Endometrial microvascular endothelial cells (primary cell): ENCODE data around the gene ST3GAL3. TPM values are rescaled to one million over a fixed set of nuclear protein-coding genes. Genes with fewer than 3 reads are reported as not detected.

ENCODE experiments used
- in situ Hi-C: cut with HindIII; loops from 2 replicates; pipeline ENCODE4 v1.10.0; 2017; ENCODE audit warnings: low sequenced_read_pairs, low pct_unique_long_range_greater_than_20kb; ENCODE audit errors: inconsistent ontology term
- total RNA-seq: library from RNA; depleted of rRNA; stranded (reverse); fragments of >200 nt; gene quantifications from one replicate; pipeline ENCODE4 v1.2.3, GENCODE V29; 2015; ENCODE audit errors: inconsistent ontology term

The ST3GAL3 gene
- total RNA-seq, 1 donor from 2014 or later: 9.0 TPM

DNA sequence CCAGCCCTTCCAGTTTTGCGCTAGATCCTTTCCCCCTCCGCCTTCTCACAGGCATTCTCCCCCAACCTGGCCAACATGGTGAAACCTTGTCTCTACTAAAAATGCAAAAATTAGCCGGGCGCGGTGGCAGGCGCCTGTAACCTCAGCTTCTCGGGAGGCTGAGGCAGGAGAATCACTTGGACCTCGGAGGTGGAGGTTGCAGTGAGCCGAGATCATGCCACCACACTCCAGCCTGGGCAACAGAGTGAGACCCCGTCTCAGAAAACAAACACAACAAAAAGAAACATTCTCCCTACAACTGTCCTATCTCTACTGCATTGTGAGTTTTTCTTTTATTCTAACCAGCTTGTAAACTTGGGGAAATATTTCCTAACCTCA, 126.6 kb downstream of the ST3GAL3 start:
- in situ Hi-C loops: loop anchor here (25.0 kb wide), 1 partner anchor 103 kb away; the partner anchor contains the start of genes ARTN and IPO13

- in situ Hi-C loops: loop anchor here (25.0 kb wide), 1 partner anchor 103 kb away; the partner anchor contains the start of genes ARTN and IPO13
These were observed 127.1 kb downstream of the ST3GAL3 start for GRCh38 chr1:43834280-43835081.

DNA sequence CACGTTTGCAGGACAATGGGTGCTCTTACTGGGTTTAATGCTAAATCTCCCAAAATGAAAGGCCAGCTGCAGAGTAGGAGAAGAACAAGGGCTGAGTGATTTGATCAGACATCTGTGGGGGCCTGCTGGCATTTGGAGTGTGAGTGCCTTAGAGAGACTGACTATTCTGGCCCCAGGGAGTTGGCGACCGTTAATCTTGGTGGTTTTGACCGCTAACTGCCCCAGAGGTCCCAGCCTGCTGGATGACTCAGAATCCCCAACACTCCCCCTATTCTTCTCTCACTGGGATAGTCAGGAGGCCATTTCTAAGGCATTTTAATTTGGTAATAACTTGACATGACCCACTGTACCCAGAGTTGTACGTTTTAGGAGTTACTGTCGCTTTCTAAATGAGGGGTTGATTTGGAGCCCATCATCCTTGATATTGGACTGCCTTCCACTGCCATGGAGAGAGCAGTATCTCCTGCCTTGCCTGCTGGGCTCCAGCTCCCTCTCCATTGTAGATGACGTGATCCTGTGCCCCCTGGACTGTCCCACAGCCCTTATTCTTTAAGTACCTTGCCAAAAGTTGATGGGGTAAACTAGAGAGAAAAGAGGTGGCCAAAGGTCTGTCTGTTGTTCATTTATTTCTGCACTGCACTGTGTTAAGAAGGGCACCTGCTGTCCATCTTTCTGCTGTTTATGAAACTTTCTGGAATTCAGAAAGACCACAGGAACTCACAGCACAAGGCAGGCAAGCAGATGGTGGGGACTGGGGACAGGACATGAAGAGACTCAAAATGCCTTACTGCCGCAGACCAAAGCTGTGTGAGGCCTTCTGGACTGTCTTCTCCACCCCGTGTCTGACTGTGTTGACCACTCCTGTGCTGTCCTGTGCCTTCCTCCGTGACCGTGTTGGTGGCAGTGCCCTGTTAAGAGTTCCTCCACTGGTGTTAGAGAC, 128.0 kb downstream of the ST3GAL3 start:
- in situ Hi-C loops: loop anchor here (25.0 kb wide), 1 partner anchor 102 kb away; the partner anchor contains the start of genes ARTN and IPO13

GRCh38 chr1:43836267-43836951, 129.1 kb downstream of the ST3GAL3 start:
- in situ Hi-C loops: loop anchor here (25.0 kb wide), 1 partner anchor 101 kb away; the partner anchor contains the start of genes ARTN and IPO13

- in situ Hi-C loops: loop anchor here (25.0 kb wide), 1 partner anchor 98 kb away; the partner anchor contains the start of genes ARTN and IPO13
These were observed 131.7 kb downstream of the ST3GAL3 start for GRCh38 chr1:43839056-43839455.

- in situ Hi-C loops: loop anchor here (25.0 kb wide), 1 partner anchor 96 kb away; the partner anchor contains the start of genes ARTN and IPO13
These were observed 134.2 kb downstream of the ST3GAL3 start for GRCh38 chr1:43841321-43842174.

GRCh38 chr1:43842175-43842498, 134.8 kb downstream of the ST3GAL3 start:
- in situ Hi-C loops: loop anchor here (25.0 kb wide), 1 partner anchor 95 kb away; the partner anchor contains the start of genes ARTN and IPO13

DNA sequence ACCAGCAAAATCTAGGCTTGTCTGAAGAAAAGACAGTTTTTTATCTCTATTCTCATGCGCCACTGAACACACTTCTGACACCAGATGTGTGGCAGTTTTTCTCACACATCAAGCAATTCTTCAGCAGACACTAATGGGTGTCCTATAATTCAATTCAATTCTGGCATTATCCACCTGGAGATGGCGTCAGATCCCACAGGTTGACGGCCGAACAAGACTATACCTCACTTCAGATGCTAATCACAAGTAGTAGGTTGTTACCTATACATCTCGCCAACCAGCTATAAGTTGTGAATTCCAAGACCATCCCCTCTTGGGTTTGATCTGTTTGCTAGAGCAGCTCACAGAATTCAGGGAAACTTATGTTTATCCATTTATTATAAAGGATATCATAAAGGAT, 136.3 kb downstream of the ST3GAL3 start:
- in situ Hi-C loops: loop anchor here (25.0 kb wide), 1 partner anchor 94 kb away; the partner anchor contains the start of genes ARTN and IPO13

DNA sequence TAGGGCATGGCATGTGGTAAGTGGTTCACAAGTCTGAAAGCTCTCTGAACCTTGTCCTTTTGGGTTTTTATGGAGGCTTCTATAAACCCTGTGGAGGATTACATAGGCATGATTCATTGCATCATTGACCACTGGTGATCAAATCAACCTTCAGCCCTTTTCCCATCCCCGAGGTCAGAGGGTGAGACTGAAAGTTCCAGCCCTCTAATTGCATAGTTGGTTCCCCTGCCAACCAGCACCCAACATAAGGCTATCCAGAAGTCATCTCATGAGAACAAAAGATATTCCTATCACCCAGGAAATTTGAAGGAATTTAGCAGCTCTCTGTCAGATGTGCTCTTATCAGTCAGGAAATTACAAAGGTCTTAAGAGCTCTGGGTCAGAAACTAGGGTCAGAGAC, 136.8 kb downstream of the ST3GAL3 start:
- in situ Hi-C loops: loop anchor here (25.0 kb wide), 1 partner anchor 93 kb away; the partner anchor contains the start of genes ARTN and IPO13

- in situ Hi-C loops: loop anchor here (25.0 kb wide), 1 partner anchor 90 kb away; the partner anchor contains the start of genes ARTN and IPO13
These were observed 140.0 kb downstream of the ST3GAL3 start for GRCh38 chr1:43847290-43847689.

DNA sequence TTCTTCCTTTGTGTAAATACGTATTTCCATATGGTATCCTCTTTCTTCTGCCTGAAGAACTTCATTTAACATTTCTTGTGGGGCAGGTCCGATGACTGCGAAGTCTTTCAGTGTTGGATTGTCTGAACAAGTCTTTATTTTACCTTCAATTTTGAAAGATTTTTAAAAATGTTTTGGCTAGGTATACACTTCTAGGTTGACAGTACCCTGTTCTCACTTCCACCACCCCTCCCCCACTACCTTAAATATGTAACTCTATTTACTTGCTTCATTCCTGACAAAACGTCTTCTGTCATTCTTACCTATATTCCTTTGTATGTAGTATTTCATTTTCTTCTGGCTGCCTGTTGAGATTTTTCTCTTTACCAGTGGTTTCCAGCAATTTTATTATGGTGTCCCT, 140.5 kb downstream of the ST3GAL3 start:
- in situ Hi-C loops: loop anchor here (25.0 kb wide), 1 partner anchor 89 kb away; the partner anchor contains the start of genes ARTN and IPO13

DNA sequence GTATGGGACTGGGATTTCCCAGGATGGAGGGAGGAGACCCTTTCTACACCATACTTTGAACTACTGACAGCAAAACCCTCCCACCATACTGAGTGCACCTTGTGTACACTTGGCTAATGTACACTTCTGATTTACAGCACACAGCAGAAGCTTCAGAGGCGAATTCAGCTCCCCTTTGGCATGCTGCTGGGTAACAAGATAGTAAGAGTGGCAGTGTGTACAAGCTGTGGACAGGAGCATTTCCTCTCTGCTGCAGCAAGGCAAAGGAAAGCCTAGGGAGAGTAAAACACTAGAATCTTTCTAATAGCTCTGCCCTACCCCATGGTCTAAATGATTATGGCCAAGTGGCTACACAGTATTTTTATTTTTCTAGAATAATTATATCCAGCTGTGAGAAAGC, 142.3 kb downstream of the ST3GAL3 start:
- in situ Hi-C loops: loop anchor here (25.0 kb wide), 1 partner anchor 88 kb away; the partner anchor contains the start of genes ARTN and IPO13

DNA sequence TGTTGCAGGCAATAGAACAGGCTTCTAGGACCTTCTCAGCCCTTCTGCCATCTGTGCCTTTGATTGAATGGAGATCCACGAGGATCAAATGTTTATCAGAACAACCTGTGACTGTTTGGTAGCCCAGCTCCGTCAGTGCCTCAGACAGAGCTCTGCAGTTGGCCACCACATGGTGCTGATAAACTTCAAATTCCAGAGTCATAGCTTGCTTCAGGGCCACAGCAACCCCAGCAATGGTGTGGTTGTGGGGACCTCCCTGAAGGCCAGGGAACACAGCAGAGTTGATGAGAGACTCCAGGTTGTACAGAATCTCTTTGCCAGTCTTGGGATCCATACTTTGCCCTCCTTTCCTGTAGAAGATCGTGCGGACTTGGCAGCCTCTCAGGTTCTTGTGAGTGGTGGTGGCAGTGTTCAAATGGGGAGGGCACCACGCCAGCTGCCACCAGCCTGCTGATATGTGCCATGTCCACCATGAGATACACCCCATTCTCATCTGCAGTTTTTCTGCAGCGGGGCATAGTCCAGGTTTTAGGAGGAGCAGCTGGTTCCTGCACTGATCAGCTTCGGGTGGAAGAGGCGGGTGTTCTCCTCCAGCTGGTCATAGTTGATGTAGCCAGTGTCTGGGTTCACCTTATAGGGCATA, 143.4 kb downstream of the ST3GAL3 start:
- in situ Hi-C loops: no loop called here

GRCh38 chr1:43851561-43852338, 144.4 kb downstream of the ST3GAL3 start:
- in situ Hi-C loops: no loop called here

- in situ Hi-C loops: no loop called here
These were observed 146.0 kb downstream of the ST3GAL3 start for GRCh38 chr1:43853161-43853921.

GRCh38 chr1:43854473-43854872, 147.1 kb downstream of the ST3GAL3 start:
- in situ Hi-C loops: no loop called here
